ENCODE data around the gene LILRA2. TPM values are rescaled to one million over a fixed set of nuclear protein-coding genes. Genes with fewer than 3 reads are reported as not detected.

LILRA2 gene
- total RNA-seq, 2 donors from 2014 or later = 1.8 TPM; not detected in 1

GRCh38 chr19:54609356-54609791 is 35.8 kb downstream of the LILRA2 start:
- H3K36me3 ChIP-seq = no peaks in the 10 kb centered on the region
- H3K4me3 ChIP-seq = no peak overlapping the region
- no peaks in the 10 kb centered on the region for H3K4me1 ChIP-seq
- peaks cover 0 to 17% of the 10 kb centered on the region in 2 donors for H3K9me3 ChIP-seq
- DNase-seq (ENCODE audit: low spot score) = no peak
- no peak for TF ChIP-seq CTCF (IDR thresholded peaks at IDR 0.05)
- H3K27me3 ChIP-seq = no peaks in the 10 kb centered on the region
- no peak overlapping the region for H3K27ac ChIP-seq

- peaks cover 0 to 16% of the 10 kb centered on the region in 2 donors for H3K9me3 ChIP-seq
Measured at GRCh38 chr19:54612428-54612827, 38.8 kb downstream of the LILRA2 start.

GRCh38 chr19:54614726-54615125 is 41.1 kb downstream of the LILRA2 start:
- Histone ChIP-seq H3K27ac (no peak overlapping the region), H3K27me3 (no peaks in the 10 kb centered on the region), H3K9me3 (peaks cover 0 to 16% of the 10 kb centered on the region in 2 donors), H3K4me1 (no peaks in the 10 kb centered on the region), H3K36me3 (no peaks in the 10 kb centered on the region), H3K4me3 (no peak overlapping the region)
- DNase-seq (ENCODE audit: low spot score) = no peak
- TF ChIP-seq CTCF (IDR thresholded peaks at IDR 0.05) = no peak

More at GRCh38 chr19:54612428-54612827, 38.8 kb downstream of the LILRA2 start:
- Histone ChIP-seq H3K27me3 (no peaks in the 10 kb centered on the region), H3K27ac (no peak overlapping the region), H3K36me3 (no peaks in the 10 kb centered on the region), H3K4me3 (no peak overlapping the region), H3K4me1 (no peaks in the 10 kb centered on the region)
- TF ChIP-seq CTCF (IDR thresholded peaks at IDR 0.05) = no peak
- DNase-seq (ENCODE audit: low spot score) = no peak

GRCh38 chr19:54616057-54616456 is 42.5 kb downstream of the LILRA2 start:
- TF ChIP-seq CTCF (IDR thresholded peaks at IDR 0.05) = no peak
- Histone ChIP-seq H3K4me1 (no peaks in the 10 kb centered on the region), H3K27me3 (no peaks in the 10 kb centered on the region), H3K36me3 (no peaks in the 10 kb centered on the region), H3K9me3 (peaks cover 0 to 16% of the 10 kb centered on the region in 2 donors), H3K4me3 (no peak overlapping the region), H3K27ac (no peak overlapping the region)
- DNase-seq (ENCODE audit: low spot score) = no peak

- no peaks in the 10 kb centered on the region for H3K4me1 ChIP-seq
- no peak for DNase-seq (ENCODE audit: low spot score)
- H3K36me3 ChIP-seq = no peaks in the 10 kb centered on the region
- no peak for TF ChIP-seq CTCF (IDR thresholded peaks at IDR 0.05)
- no peak overlapping the region for H3K4me3 ChIP-seq
- H3K27me3 ChIP-seq = no peaks in the 10 kb centered on the region
- peaks cover 0 to 16% of the 10 kb centered on the region in 2 donors for H3K9me3 ChIP-seq
- no peak overlapping the region for H3K27ac ChIP-seq
Measured at GRCh38 chr19:54616821-54617560, 43.4 kb downstream of the LILRA2 start.

Data from right atrium auricular region (tissue), 2 donors.